SK-N-SH treated with all-trans-retinoic acid at 6 μM for 48 hours (cell line): ENCODE measurements around the gene PLD2.

Experiments
- ESRRG ChIP-seq: fragments of 250-450 bp; sonication (Bioruptor Pico); IDR thresholded peaks from 2 replicates; pipeline ENCODE4 v1.6.1; 2021; ENCODE audit warnings: mild to moderate bottlenecking
- ISL1 ChIP-seq: fragments of 250-450 bp; sonication (Bioruptor Pico); IDR thresholded peaks from 2 replicates; pipeline ENCODE4 v2.1.2; 2022; ENCODE audit warnings: mild to moderate bottlenecking, moderate library complexity
- PPARA ChIP-seq: fragments of 250-450 bp; sonication (Bioruptor Pico); IDR thresholded peaks from 2 replicates; pipeline ENCODE4 v1.5.0; 2020; ENCODE audit warnings: mild to moderate bottlenecking, borderline replicate concordance
- RARB ChIP-seq: fragments of 250-450 bp; sonication (Bioruptor Pico); IDR thresholded peaks from 2 replicates; pipeline ENCODE4 v1.8.0; 2021; ENCODE audit warnings: mild to moderate bottlenecking, moderate library complexity
- SNAI2 ChIP-seq: fragments of 250-450 bp; sonication (Bioruptor Pico); IDR thresholded peaks from 2 replicates; pipeline ENCODE4 v1.5.0; 2020; ENCODE audit warnings: mild to moderate bottlenecking, moderate library complexity
- ZC3H10 ChIP-seq: fragments of 250-450 bp; sonication (Bioruptor Pico); IDR thresholded peaks from 2 replicates; pipeline ENCODE4 v1.5.1; 2021; ENCODE audit warnings: mild to moderate bottlenecking, moderate library complexity
- ZFP3 ChIP-seq: fragments of 250-450 bp; sonication (Bioruptor Pico); IDR thresholded peaks from 2 replicates; pipeline ENCODE4 v1.5.0; 2020; ENCODE audit warnings: mild to moderate bottlenecking, moderate library complexity
- ZNF8 ChIP-seq: fragments of 450-650 bp; formaldehyde crosslinking; IDR thresholded peaks from 2 replicates; pipeline ENCODE4 v1.5.0; 2020; ENCODE audit warnings: mild to moderate bottlenecking, moderate library complexity
- TF ChIP-seq, protein P1 (sequence below): fragments of 250-450 bp; sonication (Bioruptor Pico); IDR thresholded peaks from 2 replicates; pipeline ENCODE4 v1.5.1; 2021; ENCODE audit warnings: mild to moderate bottlenecking, moderate library complexity
- TF ChIP-seq, protein P2 (sequence below): fragments of 250-450 bp; sonication (Bioruptor Pico); IDR thresholded peaks from 2 replicates; pipeline ENCODE4 v1.5.0; 2020; ENCODE audit warnings: mild to moderate bottlenecking, moderate library complexity

DNA sequence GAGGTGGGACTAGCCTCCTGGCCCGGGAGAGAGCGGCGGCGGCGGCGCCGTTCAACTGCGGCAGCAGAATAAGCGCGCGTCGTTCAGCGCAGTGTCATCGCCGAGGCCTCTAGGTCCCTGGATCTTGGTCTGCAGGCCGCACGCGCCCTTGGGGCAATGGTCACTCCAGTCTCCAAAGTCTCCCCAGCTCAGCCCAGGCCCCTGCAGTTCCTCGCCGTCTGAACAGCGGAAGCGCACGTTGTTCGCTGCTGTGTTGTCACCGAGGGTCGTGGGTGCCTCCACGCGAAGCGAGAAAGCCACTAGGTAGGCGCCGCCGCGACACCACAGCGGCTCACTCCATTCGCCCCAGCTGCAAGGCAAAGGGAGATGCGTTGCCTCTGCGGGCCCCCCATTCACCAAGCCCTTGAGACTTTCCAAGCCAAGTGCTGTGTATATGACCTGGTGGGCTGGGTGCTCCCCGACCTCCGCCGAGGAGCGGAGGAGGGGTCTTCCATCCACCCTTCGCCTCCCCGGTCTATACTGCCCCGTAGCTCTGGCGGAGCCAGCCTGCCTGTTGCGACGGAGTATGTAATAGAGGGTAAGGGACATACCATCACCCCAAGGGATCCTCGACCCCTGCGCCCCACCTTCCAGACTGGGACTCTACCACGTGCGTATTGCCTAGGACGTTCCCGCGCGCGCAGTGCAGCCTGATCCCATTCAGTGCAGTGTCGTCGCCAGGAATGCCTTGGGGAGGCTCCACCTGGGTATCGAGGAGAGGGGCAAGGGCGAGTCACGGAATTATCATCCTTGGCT is 21.4 kb upstream of the PLD2 start:
- TF ChIP-seq ISL1 (CRISPR knock-in tag) (no peak), PPARA (no peak), ZFP3 (CRISPR knock-in tag) (no peak), ZNF8 (CRISPR knock-in tag) (no peak), ZC3H10 (CRISPR knock-in tag) (no peak), RARB (CRISPR knock-in tag) (no peak), SNAI2 (no peak), ESRRG (CRISPR knock-in tag) (no peak)
- TF ChIP-seq, protein P1, sequence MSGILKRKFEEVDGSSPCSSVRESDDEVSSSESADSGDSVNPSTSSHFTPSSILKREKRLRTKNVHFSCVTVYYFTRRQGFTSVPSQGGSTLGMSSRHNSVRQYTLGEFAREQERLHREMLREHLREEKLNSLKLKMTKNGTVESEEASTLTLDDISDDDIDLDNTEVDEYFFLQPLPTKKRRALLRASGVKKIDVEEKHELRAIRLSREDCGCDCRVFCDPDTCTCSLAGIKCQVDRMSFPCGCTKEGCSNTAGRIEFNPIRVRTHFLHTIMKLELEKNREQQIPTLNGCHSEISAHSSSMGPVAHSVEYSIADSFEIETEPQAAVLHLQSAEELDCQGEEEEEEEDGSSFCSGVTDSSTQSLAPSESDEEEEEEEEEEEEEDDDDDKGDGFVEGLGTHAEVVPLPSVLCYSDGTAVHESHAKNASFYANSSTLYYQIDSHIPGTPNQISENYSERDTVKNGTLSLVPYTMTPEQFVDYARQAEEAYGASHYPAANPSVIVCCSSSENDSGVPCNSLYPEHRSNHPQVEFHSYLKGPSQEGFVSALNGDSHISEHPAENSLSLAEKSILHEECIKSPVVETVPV (CRISPR knock-in tag): no peak
- TF ChIP-seq, protein P2, sequence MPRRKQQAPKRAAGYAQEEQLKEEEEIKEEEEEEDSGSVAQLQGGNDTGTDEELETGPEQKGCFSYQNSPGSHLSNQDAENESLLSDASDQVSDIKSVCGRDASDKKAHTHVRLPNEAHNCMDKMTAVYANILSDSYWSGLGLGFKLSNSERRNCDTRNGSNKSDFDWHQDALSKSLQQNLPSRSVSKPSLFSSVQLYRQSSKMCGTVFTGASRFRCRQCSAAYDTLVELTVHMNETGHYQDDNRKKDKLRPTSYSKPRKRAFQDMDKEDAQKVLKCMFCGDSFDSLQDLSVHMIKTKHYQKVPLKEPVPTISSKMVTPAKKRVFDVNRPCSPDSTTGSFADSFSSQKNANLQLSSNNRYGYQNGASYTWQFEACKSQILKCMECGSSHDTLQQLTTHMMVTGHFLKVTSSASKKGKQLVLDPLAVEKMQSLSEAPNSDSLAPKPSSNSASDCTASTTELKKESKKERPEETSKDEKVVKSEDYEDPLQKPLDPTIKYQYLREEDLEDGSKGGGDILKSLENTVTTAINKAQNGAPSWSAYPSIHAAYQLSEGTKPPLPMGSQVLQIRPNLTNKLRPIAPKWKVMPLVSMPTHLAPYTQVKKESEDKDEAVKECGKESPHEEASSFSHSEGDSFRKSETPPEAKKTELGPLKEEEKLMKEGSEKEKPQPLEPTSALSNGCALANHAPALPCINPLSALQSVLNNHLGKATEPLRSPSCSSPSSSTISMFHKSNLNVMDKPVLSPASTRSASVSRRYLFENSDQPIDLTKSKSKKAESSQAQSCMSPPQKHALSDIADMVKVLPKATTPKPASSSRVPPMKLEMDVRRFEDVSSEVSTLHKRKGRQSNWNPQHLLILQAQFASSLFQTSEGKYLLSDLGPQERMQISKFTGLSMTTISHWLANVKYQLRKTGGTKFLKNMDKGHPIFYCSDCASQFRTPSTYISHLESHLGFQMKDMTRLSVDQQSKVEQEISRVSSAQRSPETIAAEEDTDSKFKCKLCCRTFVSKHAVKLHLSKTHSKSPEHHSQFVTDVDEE (CRISPR knock-in tag): no peak
